Ammon's horn (tissue), 1 donor: ENCODE data around the gene GTPBP1.

Experiments
- DNase-seq: peaks from one replicate; pipeline ENCODE4 v3.0.0-alpha.2; 2016; ENCODE audit warnings: low spot score

Gene GTPBP1

DNA sequence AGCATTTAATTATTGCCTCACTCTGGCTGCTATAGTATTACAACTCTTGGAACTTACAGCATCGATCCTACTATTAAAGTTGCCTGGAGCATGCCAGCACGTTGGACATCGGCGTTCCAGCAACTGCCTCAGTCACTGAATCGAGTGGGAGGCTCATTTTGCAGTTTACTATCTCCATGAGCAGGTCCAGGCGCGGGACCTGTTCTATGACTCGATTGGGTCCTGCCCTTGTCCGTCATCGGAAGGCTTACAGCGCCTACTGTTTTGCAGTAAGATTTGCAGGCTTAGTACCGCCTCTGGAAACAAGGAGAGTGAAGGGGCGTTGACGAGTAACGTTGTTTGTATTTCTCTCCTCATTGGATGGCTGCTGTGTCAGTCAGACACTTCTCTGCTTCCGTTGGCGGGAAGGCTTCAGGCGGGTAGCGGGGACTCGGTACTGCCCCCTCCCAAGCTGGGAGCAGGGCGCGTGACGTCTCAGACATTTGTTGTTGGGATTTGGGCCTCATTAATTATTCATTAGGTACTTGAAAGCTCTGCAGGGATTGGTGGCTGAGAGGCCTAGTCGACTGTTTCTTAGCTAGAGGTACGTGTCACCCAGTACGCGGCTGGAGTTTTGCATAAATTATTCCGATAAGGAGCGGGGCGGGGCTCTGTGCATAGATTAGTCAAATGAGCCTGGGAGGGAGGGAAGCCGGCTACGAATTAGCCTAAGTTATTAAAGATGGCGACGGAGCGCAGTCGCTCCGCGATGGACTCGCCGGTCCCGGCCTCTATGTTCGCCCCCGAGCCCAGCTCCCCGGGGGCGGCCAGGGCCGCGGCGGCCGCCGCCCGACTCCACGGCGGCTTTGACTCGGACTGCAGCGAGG, at the start of gene GTPBP1:
Gene GTPBP1 (plus strand): TSS at position 710 of the 866 bp plus-strand sequence. CDS start 12 bp downstream, at position 722.
- peak; percentile 100 for DNase-seq

DNA sequence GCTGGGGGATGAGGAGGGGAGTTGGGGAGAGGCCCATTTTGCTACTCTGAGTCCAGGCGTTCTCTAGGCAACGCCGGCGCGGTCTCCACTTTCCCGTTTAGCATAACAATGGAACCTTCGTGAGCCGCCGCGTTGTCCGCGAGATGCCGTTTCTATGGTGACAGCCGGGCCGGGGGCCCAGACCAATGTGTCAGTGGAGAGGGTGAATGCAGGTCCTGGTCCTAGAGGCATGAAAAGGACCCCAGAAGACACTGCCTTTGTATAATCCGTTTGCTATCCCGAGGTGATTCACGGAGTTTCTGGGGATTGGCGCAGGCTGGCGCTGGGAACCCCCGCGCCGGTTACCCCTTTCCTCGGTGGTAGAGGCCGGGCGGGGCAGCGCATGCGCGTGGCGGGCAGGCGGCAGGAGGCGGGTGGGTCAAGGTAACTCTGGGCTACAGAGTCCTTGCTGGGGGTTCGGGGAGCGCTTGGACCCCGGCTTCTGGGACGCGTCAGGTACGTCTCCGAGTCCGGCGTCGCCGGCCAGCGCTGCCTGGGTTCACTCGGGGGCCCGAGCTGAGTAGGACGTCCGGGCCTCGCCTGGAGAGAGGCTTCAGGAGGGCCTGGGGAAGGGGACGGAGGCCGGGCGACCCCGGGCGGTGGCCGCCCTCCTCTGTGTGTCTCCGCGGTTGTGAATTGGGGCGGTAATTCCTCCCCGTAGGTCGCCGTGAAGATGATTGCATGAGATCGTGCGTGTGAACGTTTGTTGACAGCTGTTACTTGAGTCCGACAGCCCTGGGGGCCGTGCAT, 49.3 kb upstream of the GTPBP1 start, which contains the start of the genes CBY1 and FAM227A:
Gene CBY1 (plus strand): TSS at position 383 of the 789 bp plus-strand sequence. CDS start 11,417 bp downstream, outside the sequence.
Gene FAM227A (minus strand): TSS at position 137 of the 789 bp plus-strand sequence. CDS start 6,224 bp downstream, outside the sequence.
- DNase-seq, result peak; percentile 94

DNA sequence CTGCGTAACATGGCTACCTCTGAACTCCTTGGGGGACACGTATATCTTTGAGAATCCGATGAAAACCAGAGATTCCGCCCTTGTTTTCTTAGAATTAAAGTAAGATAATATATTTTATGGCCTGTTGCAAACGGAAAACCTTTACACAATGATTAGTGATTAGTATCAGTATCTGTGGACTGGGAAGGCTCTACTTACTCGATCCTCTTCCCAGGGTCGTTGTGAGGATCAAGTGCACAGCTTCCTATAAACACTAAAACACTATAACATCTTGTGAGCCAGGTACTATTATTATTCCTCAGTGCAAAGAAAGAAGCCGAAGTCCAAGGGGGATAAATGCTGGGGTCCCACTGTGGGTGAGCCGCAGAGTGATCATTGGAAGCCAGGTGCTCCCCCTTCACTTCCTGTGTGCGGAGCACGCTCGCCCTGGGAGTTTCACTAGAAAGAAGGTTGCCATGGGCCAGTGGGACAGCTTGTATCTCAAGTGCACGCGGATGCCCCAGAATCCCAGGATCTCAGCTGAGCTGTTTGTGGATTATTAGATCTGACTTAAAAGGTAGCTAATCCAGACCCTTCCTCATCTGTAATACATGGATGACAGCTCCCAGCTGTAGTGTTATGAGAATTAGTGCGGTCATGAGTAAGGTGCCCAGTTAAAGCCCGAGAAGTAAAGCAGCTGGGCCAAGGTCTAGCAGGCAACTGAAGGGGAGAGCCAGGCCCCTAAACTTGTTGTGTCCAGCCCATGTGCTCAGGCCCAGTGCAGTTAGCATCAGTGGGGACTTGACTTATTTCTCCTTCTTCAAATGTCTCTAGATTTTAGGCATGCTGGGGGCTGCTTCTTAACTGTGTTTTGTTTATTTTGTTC, 48.5 kb upstream of the GTPBP1 start:
- DNase-seq, result no peak

DNA sequence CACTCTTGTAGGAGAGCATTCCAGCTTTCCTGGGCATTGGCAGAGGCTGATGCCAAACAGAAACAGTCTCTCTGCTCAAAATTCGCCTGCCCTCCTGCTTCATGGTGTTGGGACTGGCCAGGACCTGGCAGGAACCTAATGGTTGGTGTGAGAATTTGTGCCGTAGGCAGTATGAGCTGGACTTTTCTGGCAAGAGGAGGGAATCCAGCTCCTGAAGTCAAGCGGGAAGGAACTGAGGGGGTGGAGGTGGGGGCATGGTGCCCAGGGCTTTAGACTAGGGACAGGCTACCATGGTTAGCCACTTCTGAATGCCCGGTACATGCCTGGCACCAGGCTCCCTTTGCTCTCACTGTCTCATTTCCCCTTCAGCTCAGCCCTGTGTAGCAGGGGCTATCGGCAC, 30.9 kb upstream of the GTPBP1 start:
- DNase-seq, result peak; percentile 49

DNA sequence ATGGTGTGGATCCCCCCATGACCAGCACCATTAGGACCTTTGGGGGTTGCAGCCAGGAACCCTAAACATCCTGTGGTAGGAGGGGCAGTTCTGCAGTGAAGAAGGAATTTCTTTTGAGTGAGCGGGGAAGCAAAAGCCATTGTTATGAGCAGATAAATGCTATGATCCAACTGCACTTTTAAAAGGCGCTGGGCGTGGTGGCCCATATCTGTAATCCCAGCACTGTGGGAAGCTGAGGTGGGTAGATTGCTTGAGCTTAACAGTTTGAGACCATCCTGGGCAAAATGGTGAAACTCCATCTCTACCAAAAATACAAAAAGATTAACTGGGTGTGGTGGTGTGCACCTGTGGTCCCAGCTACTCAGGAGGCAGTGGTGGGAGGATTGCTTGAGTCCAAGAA, 29.9 kb upstream of the GTPBP1 start:
- DNase-seq, result no peak

DNA sequence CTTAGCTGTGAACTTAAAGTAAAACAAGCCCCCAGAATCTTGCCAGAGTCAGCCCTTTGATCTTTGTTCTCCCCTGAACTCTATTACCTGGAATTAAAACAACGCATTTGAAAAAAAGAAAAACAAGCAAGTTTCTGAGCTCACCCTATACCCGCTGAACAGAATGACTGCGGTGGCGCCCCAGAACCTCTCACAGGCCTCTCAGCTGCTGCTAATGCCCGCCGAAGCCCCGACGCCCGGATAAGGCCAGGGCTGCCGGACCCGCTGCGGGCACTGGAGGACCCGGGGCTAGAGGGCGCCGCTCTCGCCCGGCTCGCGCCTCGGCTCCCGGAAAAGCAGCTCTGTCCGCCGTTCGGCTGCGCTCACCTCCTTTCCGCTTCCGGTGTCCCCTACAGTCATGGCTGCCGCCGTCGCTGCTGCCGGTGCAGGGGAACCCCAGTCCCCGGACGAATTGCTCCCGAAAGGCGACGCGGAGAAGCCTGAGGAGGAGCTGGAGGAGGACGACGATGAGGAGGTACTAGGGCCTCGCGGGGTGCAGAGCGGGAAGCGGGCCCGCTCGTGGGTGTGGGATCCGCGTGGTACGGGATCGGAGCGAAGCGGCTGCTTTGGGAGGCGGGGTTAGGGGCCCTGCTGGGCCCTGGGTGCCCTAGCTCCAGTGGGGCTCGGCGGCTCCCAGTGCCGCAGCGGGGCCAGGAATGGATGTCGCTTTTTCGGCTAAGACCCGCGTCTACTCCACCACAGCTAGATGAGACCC, 24.0 kb upstream of the GTPBP1 start, which contains the start of gene TOMM22:
Gene TOMM22 (plus strand): TSS at position 376 of the 754 bp plus-strand sequence. CDS start 22 bp downstream, at position 398.
- peak; percentile 94 for DNase-seq

DNA sequence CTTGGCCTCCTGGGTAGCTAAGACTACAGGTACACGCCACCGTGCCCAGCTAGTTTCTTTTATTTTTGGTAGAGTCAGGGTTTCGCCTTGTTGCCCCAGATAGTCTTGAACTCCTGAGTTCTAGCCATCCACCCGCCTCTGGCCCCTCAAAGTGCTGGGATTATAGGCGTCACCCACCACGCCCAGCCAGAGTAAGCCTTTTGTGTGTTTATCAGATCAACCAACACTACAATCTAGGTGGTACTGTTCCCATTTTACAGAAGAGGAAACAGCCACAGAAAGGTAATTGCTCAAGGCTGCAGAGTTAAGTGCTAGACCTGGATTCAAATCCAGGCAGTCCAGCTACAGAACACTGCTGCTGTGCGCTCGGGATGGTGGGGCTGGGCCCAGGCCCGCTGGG, 20.8 kb upstream of the GTPBP1 start:
- no peak for DNase-seq

DNA sequence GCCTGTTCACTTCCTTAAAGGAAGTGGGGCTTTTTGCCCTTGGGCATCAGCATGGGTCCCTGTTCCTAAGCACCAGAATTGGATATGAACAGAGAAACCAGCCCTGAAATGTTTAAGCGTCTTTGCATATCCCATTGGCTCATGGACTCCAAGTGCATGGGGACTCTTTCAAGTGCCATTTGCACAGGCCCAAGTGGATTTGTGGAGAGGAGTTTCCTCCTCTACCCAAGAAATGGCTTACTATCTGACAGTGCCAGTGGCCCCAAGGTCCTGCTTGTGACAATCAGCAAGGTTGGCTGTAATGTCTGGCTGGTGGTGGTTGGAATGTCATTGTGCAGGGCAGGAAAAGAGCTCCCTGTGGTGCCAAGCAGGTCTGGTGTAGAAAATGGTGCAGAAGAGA, 20.0 kb upstream of the GTPBP1 start:
- no peak for DNase-seq

DNA sequence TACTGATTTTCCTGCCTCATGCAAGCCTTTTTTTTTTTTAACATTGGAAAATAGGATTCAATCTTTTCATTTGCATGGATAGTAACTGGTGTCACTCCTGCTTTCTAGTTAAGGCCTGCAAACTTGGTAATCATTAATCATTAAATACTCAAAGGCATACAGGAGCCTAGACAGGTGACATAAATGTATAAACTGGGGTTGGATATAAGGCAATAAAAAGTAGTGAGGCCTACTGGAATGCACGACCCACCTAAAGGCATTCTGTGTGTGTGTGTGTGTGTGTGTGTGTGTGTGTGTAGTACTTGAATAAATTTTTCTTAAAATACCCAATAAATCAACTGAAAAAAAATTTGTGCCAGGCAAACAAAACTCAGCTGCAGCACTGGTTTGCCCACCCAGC, 16.1 kb upstream of the GTPBP1 start:
- DNase-seq, result no peak

DNA sequence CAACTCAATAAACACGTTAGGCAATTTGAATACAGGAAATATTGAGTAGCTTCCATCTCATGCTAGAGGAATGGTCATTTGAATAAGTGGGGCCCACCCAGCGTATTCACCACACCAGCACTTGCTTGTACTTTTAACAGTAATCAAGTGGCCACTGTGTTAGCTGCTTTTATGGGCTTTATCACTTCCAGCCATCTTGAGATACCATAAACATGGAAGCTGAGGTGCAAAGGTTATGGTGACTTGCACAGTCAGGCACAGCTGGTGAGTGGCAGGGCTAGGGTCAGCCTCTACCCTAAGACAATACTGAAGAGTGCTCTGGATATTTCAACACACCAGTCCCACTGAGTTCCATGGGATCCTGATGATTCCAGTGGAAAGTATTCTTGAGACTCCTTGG, 11.7 kb upstream of the GTPBP1 start:
- DNase-seq, result no peak

DNA sequence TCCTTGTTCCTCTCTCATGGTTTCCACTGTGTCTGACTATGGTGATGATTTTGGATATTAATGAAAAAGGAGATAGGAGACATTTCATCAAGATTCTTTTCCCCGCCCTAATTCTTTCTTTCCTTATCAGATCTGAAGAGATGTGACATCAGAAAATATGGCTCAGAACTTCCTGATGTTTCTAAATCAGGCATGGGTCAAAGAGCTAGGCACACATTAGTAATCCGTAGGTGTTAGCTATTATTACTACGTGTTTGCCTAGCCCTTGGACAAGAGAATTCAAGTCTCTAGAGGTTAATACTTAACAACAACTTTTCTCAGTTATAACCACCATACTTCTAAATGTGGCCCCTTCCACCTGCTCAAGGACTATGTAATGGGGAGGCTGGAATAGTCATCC, 10.8 kb upstream of the GTPBP1 start:
- no peak for DNase-seq

DNA sequence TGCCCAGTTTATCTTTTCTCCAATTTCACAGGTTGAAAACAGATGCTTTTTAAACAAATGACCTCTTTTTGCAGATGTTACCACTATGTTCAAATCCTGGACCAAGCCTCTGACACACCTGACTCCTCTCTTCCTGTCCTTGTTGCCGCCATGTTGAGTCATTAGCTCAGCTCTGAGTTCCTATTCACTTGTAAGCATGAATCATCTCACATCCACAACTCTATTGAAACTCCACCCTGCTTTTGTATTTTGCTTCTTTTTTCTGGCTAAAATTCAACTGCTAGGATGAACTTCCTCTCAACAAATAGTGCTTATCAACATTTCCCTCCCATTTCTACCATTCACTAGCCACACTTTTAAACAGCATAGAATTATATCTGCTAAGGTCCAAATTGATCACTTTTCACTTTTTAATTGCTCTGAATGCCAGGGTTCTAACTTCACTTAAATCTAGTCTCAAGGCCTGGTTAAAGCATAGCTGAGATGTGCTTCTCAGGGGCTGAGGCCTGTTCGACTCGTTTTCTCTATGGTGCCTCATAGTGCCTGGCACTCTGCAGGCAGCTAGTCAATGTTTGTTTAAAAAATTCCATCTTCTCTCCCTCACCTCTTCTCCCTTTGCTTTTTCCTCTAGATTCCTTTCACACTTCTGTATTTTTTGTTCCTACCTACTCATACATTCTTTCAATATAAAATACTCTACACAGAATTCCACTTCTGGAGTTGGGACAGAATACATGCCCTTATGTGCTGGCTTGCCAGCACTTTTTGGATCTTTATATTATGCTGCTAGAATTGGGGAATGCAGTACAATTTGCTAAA, 8.9 kb upstream of the GTPBP1 start:
- no peak for DNase-seq

DNA sequence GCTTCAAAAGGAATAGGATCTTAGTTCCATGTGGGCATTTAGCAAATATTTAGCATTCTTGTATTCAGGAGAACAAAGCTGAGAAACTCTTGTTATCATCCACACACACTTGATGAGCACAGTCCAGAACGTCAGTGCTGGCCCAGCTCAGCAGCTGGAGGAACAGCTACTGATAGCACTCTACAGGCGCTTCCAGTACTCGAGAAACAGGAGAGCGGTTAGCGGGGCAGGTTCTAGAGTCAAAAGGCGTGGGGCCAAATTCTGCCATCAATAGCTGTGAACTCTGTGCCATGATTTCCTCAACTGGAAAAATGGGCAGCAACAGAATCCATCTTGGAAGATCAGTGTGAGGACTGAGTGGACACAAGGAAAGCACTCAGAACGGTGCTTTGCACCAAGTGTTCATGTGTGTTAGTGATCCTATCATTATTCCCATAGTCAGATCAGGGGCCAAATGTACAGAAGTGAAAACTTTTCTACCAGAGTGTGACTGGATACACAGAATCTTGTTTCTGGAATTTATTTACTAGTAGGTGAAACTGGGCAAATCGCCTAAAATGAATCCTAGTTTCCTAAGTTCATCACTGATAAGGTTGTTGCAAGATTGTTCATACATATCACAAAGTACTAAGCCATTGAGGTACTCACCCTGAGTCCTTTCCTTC, 8.2 kb upstream of the GTPBP1 start:
- no peak for DNase-seq

DNA sequence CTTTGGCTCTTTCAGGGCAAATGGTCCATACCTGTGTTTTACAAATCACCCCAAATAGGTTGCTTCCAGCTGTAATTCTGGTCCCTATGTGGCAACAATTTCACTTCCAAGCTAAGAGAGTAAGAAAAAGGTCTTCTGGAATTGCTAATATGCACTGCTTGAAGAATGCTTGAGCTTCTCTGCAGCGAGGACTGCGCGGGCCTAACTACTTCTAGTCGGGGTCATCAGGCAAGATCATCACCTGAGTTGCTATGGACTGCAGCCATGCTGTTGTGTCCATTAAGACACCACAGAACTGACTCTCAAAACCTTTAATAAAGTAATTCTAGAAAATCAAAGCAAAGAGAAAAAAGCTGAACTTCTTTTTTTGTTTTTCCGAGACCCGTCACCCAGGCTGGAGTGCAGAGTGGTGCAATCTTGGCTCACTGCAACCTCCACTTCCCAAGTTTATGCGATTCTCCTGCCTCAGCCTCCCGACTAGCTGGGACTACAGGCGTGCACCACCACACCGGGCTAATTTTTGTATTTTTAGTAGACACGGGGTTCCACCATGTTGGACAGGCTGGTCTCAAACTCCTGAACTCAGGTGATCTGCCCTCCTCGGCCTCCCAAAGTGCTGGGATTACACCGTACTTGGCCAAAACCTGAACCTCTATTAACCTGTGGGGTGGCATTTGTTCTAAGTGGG, 7.2 kb upstream of the GTPBP1 start:
- DNase-seq, result no peak

DNA sequence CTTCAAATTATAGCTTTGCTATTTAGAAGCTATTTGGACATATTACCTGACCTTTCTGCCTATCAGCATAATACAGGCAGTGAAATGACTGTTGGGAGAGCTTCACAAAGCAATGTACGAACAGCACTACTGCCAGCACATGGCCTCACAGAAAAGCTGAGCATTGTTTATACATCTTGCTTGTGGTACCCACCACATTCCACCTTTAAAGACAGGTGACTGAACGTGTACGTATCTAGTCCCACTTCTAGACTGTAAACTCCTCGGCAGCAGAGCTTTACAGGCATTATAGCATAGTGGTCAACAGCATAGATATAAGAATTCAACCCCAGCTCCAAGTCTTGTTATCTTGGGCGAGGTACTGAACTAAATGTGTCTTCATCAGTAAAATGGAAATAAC, 6.6 kb upstream of the GTPBP1 start:
- no peak for DNase-seq

DNA sequence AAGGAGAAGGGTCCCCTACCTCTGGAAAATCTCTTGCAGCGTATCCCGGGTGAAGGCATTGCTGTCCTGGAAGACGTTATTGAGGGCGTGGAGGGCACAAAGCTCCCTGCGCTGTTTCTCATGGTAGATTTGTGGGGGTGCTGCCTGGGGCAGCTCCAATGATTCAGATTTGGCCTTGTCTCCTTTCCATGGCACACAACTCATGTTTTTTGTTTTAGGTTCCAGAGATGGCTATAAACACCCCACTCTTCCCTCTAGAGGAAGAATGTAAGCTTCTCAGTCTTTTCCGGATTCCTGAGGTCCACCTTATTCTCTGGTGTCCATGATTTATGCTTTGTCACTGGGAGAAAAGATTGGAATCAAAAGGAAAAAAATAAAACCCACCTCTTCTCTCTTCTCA, 6.0 kb upstream of the GTPBP1 start:
- DNase-seq, result no peak

DNA sequence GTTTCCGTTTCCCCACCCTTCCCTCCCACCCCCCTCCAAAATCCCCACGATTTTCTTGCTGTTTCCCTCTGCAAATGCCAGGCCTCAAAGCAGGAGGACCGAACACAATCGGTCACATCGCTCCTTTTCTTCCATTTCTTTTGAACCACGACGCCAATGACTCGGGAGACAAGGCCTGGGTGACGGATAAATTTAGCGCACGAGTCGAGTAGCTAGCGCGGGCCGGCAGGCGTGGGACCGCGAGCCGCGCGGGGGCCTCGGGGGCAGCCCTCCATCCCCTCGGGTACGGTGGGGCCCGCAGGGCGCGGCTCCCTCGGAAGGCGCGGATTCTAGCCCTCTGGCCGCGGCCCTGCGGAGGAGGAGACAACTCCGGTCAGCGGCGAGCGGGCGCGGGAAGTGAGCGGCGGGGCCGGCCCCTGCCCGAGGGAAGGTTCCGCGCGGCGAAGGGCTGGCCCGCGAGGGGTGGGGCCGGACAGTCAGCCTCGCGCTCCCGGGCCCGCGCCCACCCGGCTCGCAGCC, 5.4 kb upstream of the GTPBP1 start:
- DNase-seq, result peak; percentile 29

DNA sequence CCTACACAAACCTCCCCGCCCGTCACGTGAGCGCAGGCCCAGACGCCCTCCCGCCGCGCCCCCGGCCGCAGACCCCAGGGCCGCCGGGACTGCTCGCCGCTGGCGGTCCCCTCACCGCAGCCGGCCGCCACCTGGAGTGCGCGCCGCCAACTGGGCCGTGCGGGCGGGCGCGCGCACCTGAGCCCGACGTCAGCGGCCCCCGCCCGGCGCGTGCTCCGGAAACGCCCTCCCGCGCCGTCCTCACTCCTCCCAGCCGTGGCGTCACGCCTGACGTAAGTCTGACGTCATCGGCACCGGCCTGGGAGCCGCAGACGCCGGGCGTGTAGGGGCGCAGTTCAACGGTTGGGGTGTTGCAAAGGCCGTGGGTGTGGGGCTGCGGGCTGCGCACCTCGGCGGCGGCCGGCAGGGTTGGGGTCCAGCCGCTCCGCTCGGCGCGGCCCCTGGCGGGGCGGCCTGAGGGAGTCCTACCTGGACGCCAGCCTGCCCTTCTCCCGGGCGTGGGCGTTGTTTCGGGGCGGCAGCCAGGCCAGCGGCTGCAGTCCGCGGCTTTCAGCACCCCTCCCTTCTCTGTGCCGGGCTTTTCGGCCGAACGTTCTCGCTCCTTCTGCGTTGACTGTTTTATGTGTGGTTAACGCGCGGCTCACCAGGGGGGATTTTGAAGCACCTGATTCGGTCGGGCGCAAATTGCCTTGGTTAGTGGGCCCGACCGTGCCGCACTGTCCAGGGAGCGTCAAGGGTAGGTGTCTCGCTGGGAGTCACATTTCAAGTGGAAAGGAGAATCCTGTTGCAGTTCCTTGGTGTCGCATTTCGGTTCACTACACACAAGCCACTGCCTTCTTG, 4.7 kb upstream of the GTPBP1 start, which contains the start of gene JOSD1:
Gene JOSD1 (minus strand): TSS at position 155 of the 840 bp plus-strand sequence. CDS start 956 bp downstream, outside the sequence.
- DNase-seq, result peak; percentile 97
